GM12878 (cell line): ENCODE data around the gene CACNA1I. TPM values are rescaled to one million over a fixed set of nuclear protein-coding genes. Genes with fewer than 3 reads are reported as not detected.
A peak's percentile ranks its signal among the peaks of the same experiment; 100 is the strongest.

Source experiments
- BCL11A ChIP-seq: IDR thresholded peaks from 2 replicates; pipeline ENCODE4 v1.6.1; 2011; ENCODE audit warnings: low read depth, low read length
- DPF2 ChIP-seq: fragments of 450-650 bp; IDR thresholded peaks from 2 replicates; pipeline ENCODE4 v1.6.1; 2017; ENCODE audit warnings: mild to moderate bottlenecking
- EED ChIP-seq: sonication (generic); IDR thresholded peaks from 2 replicates; pipeline ENCODE4 v1.6.1; 2016; ENCODE audit warnings: antibody characterized with exemption, low read depth
- EGR1 ChIP-seq, 2 experiments: IDR thresholded peaks; 1 replicate in 1 of 2; 2 replicates in 1 of 2; pipeline ENCODE4 v1.6.1; 2011 to 2012; ENCODE audit warnings: low read depth in 2 of 2, low read length in 2 of 2, borderline replicate concordance in 1 of 2, mild to moderate bottlenecking in 1 of 2, moderate library complexity in 1 of 2
- ESRRA ChIP-seq: IDR thresholded peaks from 2 replicates; pipeline ENCODE4 v1.6.1; 2012; ENCODE audit warnings: mild to moderate bottlenecking, low read length, improper control_type of control experiment
- FOXM1 ChIP-seq: IDR thresholded peaks from 2 replicates; pipeline ENCODE4 v1.6.1; 2012; ENCODE audit warnings: low read depth, mild to moderate bottlenecking, inconsistent platforms, low read length, moderate library complexity
- HDGF ChIP-seq: fragments of 450-650 bp; IDR thresholded peaks from 2 replicates; pipeline ENCODE4 v1.6.1; 2016; ENCODE audit warnings: antibody characterized with exemption
- KLF5 ChIP-seq: fragments of 450-650 bp; IDR thresholded peaks from 2 replicates; pipeline ENCODE4 v1.6.1; 2014; ENCODE audit warnings: mild to moderate bottlenecking; ENCODE audit not compliant: partially characterized antibody
- MTA2 ChIP-seq: fragments of 450-650 bp; IDR thresholded peaks from 2 replicates; pipeline ENCODE4 v1.6.1; 2016; ENCODE audit warnings: low read depth, mild to moderate bottlenecking, moderate library complexity
- MXI1 ChIP-seq: fragments of 150-350 bp; IDR thresholded peaks from 2 replicates; pipeline ENCODE4 v1.6.1; 2011; ENCODE audit warnings: low read depth, mild to moderate bottlenecking, inconsistent platforms, low read length, improper control_type of control experiment
- NBN ChIP-seq: fragments of 450-650 bp; IDR thresholded peaks from 2 replicates; pipeline ENCODE4 v1.6.1; 2016
- NR2F1 ChIP-seq: fragments of 450-650 bp; conservative IDR thresholded peaks from 2 replicates; pipeline ENCODE4 v1.6.1; 2017; ENCODE audit warnings: mild to moderate bottlenecking
- PKNOX1 ChIP-seq: fragments of 450-650 bp; IDR thresholded peaks from 2 replicates; pipeline ENCODE4 v1.6.1; 2016; ENCODE audit warnings: mild to moderate bottlenecking
- POLR2AphosphoS2 ChIP-seq: IDR thresholded peaks from 2 replicates; pipeline ENCODE4 v1.6.1; 2011; ENCODE audit warnings: low read depth, mild to moderate bottlenecking, low read length, improper control_type of control experiment, moderate library complexity
- SIX5 ChIP-seq: IDR thresholded peaks from 2 replicates; pipeline ENCODE4 v1.6.1; 2011; ENCODE audit warnings: mild to moderate bottlenecking, low read depth, low read length, moderate library complexity; ENCODE audit not compliant: severe bottlenecking
- SRF ChIP-seq, 2 experiments: IDR thresholded peaks; 2 replicates each; pipeline ENCODE4 v1.6.1; 2011; ENCODE audit warnings: low read depth in 2 of 2, low read length in 2 of 2, mild to moderate bottlenecking in 1 of 2, moderate library complexity in 1 of 2
- SUZ12 ChIP-seq: fragments of 200-600 bp; sonication (generic); IDR thresholded peaks from one replicate; pipeline ENCODE4 v1.6.1; 2018; ENCODE audit warnings: antibody characterized with exemption, mild to moderate bottlenecking; ENCODE audit not compliant: unreplicated experiment
- ZBED1 ChIP-seq: IDR thresholded peaks from 2 replicates; pipeline ENCODE4 v1.6.1; 2016; ENCODE audit warnings: borderline replicate concordance
- ZNF24 ChIP-seq: fragments of 450-650 bp; IDR thresholded peaks from 2 replicates; pipeline ENCODE4 v1.6.1; 2017; ENCODE audit warnings: antibody characterized with exemption, mild to moderate bottlenecking
- polyA plus RNA-seq, 11 experiments: library from polyadenylated mRNA; depleted of rRNA in 4 of 11; unstranded in 6 of 11; stranded (reverse) in 5 of 11; fragments of >200 nt; fragmentation: Nextera tagmentation in 4 of 11; fragmentation: Illumina TruSeq in 1 of 11; extraction: Ambion mirVana in 4 of 11; extraction: Trizol in 1 of 11; gene quantifications; 1 replicate in 1 of 11; 2 replicates in 10 of 11; pipeline versions ENCODE4 v1.2.1 to v1.2.3, GENCODE V29; 2011 to 2016; ENCODE audit warnings: inconsistent platforms in 2 of 11, missing spikeins in 2 of 11, low read depth in 1 of 11
- total RNA-seq, 4 experiments: library from RNA; depleted of rRNA in 3 of 4; stranded (reverse); fragments of >200 nt in 3 of 4; fragmentation: Illumina TruSeq in 1 of 4; extraction: Trizol in 1 of 4; gene quantifications; 2 replicates each; pipeline versions ENCODE4 v1.2.1 to v1.2.3, GENCODE V29; 2013 to 2021
- TF ChIP-seq, protein P1 (sequence below): fragments of 450-650 bp; formaldehyde crosslinking; IDR thresholded peaks from 2 replicates; pipeline ENCODE4 v1.4.0; 2022; ENCODE audit warnings: mild to moderate bottlenecking, moderate library complexity
- TF ChIP-seq, protein P2 (sequence below): fragments of 450-650 bp; IDR thresholded peaks from 2 replicates; pipeline ENCODE4 v1.6.1; 2017; ENCODE audit warnings: borderline replicate concordance
- TF ChIP-seq, protein P3 (sequence below): fragments of 450-650 bp; IDR thresholded peaks from 2 replicates; pipeline ENCODE4 v1.6.1; 2017; ENCODE audit warnings: mild to moderate bottlenecking, low read depth, inconsistent platforms; ENCODE audit not compliant: poor library complexity, severe bottlenecking
- TF ChIP-seq, protein P4 (sequence below): IDR thresholded peaks from 2 replicates; pipeline ENCODE4 v1.6.1; 2011; ENCODE audit warnings: borderline replicate concordance, low read depth, mild to moderate bottlenecking, moderate library complexity, mixed read lengths, low read length; ENCODE audit not compliant: insufficient read depth; ENCODE audit errors: extremely low read length

CACNA1I gene
- total and polyA plus RNA-seq, 10 of the 15 experiments (the other 5 are each of a cell fraction or from before 2014, with no cell fraction given) = 0.01 to 0.03 TPM; not detected in 8

- TF ChIP-seq, protein P1, sequence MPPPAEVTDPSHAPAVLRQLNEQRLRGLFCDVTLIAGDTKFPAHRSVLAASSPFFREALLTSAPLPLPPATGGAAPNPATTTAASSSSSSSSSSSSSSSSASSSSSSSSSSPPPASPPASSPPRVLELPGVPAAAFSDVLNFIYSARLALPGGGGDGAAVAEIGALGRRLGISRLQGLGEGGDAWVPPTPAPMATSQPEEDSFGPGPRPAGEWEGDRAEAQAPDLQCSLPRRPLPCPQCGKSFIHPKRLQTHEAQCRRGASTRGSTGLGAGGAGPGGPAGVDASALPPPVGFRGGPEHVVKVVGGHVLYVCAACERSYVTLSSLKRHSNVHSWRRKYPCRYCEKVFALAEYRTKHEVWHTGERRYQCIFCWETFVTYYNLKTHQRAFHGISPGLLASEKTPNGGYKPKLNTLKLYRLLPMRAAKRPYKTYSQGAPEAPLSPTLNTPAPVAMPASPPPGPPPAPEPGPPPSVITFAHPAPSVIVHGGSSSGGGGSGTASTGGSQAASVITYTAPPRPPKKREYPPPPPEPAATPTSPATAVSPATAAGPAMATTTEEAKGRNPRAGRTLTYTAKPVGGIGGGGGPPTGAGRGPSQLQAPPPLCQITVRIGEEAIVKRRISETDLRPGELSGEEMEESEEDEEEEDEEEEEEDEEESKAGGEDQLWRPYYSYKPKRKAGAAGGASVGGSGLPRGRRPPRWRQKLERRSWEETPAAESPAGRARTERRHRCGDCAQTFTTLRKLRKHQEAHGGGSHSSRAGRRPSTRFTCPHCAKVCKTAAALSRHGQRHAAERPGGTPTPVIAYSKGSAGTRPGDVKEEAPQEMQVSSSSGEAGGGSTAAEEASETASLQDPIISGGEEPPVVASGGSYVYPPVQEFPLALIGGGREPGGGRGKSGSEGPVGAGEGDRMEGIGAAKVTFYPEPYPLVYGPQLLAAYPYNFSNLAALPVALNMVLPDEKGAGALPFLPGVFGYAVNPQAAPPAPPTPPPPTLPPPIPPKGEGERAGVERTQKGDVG (CRISPR knock-in tag) = no peak
- TF ChIP-seq NR2F1 (peak; percentile 41; the same call in 1 of the 2 replicates), FOXM1 (no peak), ZNF24 (no peak), EGR1 (IDR thresholded peaks at IDR 0.05; ENCODE audit: borderline replicate concordance in 1 of 2, low read depth in 2 of 2, low read length in 2 of 2) (peak in 1 of 2 experiments; percentile 38; a peak in 1 of 3 replicates), SUZ12 (no peak), BCL11A (no peak), SIX5 (no peak), PKNOX1 (peak; percentile 87), POLR2AphosphoS2 (peak; percentile 23), DPF2 (peak; percentile 20; the same call in 1 of the 2 replicates), MXI1 (no peak), EED (peak; percentile 29; the same call in 1 of the 2 replicates), SRF (IDR thresholded peaks at IDR 0.05; ENCODE audit: low read depth in 2 of 2, low read length in 2 of 2) (no peak), ZBED1 (no peak), NBN (peak; percentile 50), MTA2 (no peak), ESRRA (no peak), KLF5 (no peak), HDGF (peak; percentile 96; the same call in 1 of the 2 replicates)
- TF ChIP-seq, protein P2, sequence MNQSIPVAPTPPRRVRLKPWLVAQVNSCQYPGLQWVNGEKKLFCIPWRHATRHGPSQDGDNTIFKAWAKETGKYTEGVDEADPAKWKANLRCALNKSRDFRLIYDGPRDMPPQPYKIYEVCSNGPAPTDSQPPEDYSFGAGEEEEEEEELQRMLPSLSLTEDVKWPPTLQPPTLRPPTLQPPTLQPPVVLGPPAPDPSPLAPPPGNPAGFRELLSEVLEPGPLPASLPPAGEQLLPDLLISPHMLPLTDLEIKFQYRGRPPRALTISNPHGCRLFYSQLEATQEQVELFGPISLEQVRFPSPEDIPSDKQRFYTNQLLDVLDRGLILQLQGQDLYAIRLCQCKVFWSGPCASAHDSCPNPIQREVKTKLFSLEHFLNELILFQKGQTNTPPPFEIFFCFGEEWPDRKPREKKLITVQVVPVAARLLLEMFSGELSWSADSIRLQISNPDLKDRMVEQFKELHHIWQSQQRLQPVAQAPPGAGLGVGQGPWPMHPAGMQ = no peak
- TF ChIP-seq, protein P3, sequence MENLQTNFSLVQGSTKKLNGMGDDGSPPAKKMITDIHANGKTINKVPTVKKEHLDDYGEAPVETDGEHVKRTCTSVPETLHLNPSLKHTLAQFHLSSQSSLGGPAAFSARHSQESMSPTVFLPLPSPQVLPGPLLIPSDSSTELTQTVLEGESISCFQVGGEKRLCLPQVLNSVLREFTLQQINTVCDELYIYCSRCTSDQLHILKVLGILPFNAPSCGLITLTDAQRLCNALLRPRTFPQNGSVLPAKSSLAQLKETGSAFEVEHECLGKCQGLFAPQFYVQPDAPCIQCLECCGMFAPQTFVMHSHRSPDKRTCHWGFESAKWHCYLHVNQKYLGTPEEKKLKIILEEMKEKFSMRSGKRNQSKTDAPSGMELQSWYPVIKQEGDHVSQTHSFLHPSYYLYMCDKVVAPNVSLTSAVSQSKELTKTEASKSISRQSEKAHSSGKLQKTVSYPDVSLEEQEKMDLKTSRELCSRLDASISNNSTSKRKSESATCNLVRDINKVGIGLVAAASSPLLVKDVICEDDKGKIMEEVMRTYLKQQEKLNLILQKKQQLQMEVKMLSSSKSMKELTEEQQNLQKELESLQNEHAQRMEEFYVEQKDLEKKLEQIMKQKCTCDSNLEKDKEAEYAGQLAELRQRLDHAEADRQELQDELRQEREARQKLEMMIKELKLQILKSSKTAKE = no peak
- TF ChIP-seq, protein P4, sequence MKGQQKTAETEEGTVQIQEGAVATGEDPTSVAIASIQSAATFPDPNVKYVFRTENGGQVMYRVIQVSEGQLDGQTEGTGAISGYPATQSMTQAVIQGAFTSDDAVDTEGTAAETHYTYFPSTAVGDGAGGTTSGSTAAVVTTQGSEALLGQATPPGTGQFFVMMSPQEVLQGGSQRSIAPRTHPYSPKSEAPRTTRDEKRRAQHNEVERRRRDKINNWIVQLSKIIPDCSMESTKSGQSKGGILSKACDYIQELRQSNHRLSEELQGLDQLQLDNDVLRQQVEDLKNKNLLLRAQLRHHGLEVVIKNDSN = no peak
Measured at GRCh38 chr22:39528080-39528661, 42.4 kb upstream of the CACNA1I start (continued).
